Loucy (cell line): ENCODE data around the gene NUMB.

ENCODE experiments used
- H2AFZ ChIP-seq: fragments of 200-600 bp; sonication (generic); 2 replicates; pipeline ENCODE4 v1.6.0; 2016; ENCODE audit warnings: antibody characterized with exemption, mild to moderate bottlenecking, low read length, moderate library complexity
- H3F3A ChIP-seq: fragments of 200-600 bp; 2 replicates; pipeline ENCODE4 v1.6.0; 2016; ENCODE audit warnings: antibody characterized with exemption, low read depth, mild to moderate bottlenecking
- H3K27me3 ChIP-seq: fragments of 200-600 bp; sonication (generic); 2 replicates; pipeline ENCODE4 v1.6.1; 2014; ENCODE audit warnings: low read length, mild to moderate bottlenecking; ENCODE audit not compliant: insufficient read depth, poor library complexity, severe bottlenecking
- H3K36me3 ChIP-seq: fragments of 200-600 bp; sonication (generic); 2 replicates; pipeline ENCODE4 v1.6.1; 2016; ENCODE audit warnings: low read length; ENCODE audit not compliant: insufficient read depth
- H3K4me1 ChIP-seq: fragments of 200-600 bp; sonication (generic); 2 replicates; pipeline ENCODE4 v1.5.1; 2014; ENCODE audit warnings: low read length, mild to moderate bottlenecking; ENCODE audit not compliant: insufficient read depth, poor library complexity, severe bottlenecking
- H3K4me2 ChIP-seq: fragments of 200-600 bp; sonication (generic); 2 replicates; pipeline ENCODE4 v1.6.0; 2014; ENCODE audit warnings: antibody characterized with exemption, low read length, low read depth, mild to moderate bottlenecking; ENCODE audit not compliant: poor library complexity, severe bottlenecking
- H3K4me3 ChIP-seq: fragments of 200-600 bp; sonication (generic); 2 replicates; pipeline ENCODE4 v1.5.1; 2014; ENCODE audit warnings: low read length, mild to moderate bottlenecking, mixed read lengths; ENCODE audit not compliant: poor library complexity, severe bottlenecking
- H3K79me2 ChIP-seq: fragments of 200-600 bp; sonication (generic); 2 replicates; pipeline ENCODE4 v1.6.1; 2014; ENCODE audit warnings: low read length; ENCODE audit not compliant: insufficient read depth
- H3K9ac ChIP-seq: fragments of 200-600 bp; sonication (generic); 2 replicates; pipeline ENCODE4 v1.6.0; 2014; ENCODE audit warnings: mild to moderate bottlenecking, low read depth, low read length, moderate library complexity; ENCODE audit not compliant: poor library complexity, severe bottlenecking
- H3K9me2 ChIP-seq: fragments of 200-600 bp; sonication (generic); replicated peaks from 2 replicates; pipeline ENCODE4 v1.6.1; 2016; ENCODE audit warnings: low read depth, low read length, mixed read lengths
- H3K9me3 ChIP-seq: fragments of 200-600 bp; sonication (generic); 2 replicates; pipeline ENCODE4 v1.6.1; 2014; ENCODE audit warnings: mild to moderate bottlenecking, antibody characterized with exemption, low read length, low read depth; ENCODE audit not compliant: insufficient read depth
- H4K20me1 ChIP-seq: fragments of 200-600 bp; sonication (generic); 2 replicates; pipeline ENCODE4 v1.6.0; 2014; ENCODE audit warnings: antibody characterized with exemption, low read length, mild to moderate bottlenecking; ENCODE audit not compliant: insufficient read depth, poor library complexity, severe bottlenecking
- EZH2phosphoT487 ChIP-seq: fragments of 200-600 bp; IDR thresholded peaks from 2 replicates; pipeline ENCODE4 v1.6.1; 2018; ENCODE audit warnings: antibody characterized with exemption, mild to moderate bottlenecking, moderate library complexity, borderline replicate concordance
- TF ChIP-seq, protein P1 (sequence below): fragments of 200-600 bp; sonication (generic); conservative IDR thresholded peaks from 2 replicates; pipeline ENCODE4 v1.5.1; 2014; ENCODE audit warnings: mild to moderate bottlenecking, antibody characterized with exemption, low read length

NUMB gene

GRCh38 chr14:73249108-73249507, 209.2 kb downstream of the NUMB start:
- no peak for TF ChIP-seq EZH2phosphoT487
- TF ChIP-seq, protein P1, sequence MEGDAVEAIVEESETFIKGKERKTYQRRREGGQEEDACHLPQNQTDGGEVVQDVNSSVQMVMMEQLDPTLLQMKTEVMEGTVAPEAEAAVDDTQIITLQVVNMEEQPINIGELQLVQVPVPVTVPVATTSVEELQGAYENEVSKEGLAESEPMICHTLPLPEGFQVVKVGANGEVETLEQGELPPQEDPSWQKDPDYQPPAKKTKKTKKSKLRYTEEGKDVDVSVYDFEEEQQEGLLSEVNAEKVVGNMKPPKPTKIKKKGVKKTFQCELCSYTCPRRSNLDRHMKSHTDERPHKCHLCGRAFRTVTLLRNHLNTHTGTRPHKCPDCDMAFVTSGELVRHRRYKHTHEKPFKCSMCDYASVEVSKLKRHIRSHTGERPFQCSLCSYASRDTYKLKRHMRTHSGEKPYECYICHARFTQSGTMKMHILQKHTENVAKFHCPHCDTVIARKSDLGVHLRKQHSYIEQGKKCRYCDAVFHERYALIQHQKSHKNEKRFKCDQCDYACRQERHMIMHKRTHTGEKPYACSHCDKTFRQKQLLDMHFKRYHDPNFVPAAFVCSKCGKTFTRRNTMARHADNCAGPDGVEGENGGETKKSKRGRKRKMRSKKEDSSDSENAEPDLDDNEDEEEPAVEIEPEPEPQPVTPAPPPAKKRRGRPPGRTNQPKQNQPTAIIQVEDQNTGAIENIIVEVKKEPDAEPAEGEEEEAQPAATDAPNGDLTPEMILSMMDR: no peak
- Histone ChIP-seq H3K9ac (no peak overlapping the region), H3F3A (no peaks in the 10 kb centered on the region), H3K36me3 (no peaks in the 10 kb centered on the region), H3K79me2 (no peaks in the 10 kb centered on the region), H3K4me1 (peaks cover 18% of the 10 kb centered on the region), H3K4me3 (no peak overlapping the region), H3K27me3 (no peaks in the 10 kb centered on the region), H4K20me1 (no peaks in the 10 kb centered on the region), H3K9me3 (no peaks in the 10 kb centered on the region), H2AFZ (no peak overlapping the region), H3K4me2 (no peak overlapping the region), H3K9me2 (no peaks in the 10 kb centered on the region)

DNA sequence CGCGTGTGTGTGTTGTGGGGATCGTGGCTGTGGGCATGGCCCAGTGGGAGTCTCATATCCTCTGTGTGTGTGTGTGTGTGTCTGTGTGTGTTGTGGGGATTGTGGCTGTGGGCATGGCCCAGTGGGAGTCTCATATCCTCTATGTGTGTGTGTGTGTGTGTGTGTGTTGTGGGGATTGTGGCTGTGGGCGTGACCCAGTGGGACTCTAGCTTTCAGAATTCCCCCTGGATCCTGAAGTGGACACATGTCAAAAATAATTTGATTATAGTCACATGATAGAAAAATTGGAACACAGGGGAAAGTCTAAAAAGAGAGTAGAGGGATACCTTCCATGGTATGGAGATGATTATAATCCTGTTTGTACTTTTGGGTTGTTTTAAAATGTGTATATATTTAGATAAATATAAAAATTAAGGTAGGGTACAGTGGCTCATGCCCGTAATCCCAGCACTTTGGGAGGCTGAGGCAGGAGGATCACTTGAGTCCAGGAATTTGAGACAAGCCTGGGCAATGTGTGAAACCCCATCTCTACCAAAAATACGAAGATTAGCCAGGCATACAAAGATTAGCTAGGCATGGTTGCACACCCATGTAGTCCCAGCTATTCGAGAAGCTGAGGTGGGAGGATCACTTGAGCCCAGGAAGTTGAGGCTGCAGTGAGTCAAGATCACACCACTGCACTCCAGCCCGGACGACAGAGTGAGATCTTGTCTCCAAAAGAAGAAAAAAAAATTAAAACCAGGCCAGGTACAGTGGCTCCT, 210.1 kb downstream of the NUMB start:
- TF ChIP-seq EZH2phosphoT487: no peak
- TF ChIP-seq, protein P1: no peak
- Histone ChIP-seq H3K9me3 (no peaks in the 10 kb centered on the region), H2AFZ (peak overlapping the region; percentile 63; the same call in 1 of the 2 replicates), H3K4me1 (peaks cover 24% of the 10 kb centered on the region), H4K20me1 (no peaks in the 10 kb centered on the region), H3K36me3 (no peaks in the 10 kb centered on the region), H3K79me2 (no peaks in the 10 kb centered on the region), H3F3A (no peaks in the 10 kb centered on the region), H3K9ac (no peak overlapping the region), H3K27me3 (no peaks in the 10 kb centered on the region), H3K9me2 (no peaks in the 10 kb centered on the region), H3K4me3 (no peak overlapping the region), H3K4me2 (peak overlapping the region; percentile 23)

DNA sequence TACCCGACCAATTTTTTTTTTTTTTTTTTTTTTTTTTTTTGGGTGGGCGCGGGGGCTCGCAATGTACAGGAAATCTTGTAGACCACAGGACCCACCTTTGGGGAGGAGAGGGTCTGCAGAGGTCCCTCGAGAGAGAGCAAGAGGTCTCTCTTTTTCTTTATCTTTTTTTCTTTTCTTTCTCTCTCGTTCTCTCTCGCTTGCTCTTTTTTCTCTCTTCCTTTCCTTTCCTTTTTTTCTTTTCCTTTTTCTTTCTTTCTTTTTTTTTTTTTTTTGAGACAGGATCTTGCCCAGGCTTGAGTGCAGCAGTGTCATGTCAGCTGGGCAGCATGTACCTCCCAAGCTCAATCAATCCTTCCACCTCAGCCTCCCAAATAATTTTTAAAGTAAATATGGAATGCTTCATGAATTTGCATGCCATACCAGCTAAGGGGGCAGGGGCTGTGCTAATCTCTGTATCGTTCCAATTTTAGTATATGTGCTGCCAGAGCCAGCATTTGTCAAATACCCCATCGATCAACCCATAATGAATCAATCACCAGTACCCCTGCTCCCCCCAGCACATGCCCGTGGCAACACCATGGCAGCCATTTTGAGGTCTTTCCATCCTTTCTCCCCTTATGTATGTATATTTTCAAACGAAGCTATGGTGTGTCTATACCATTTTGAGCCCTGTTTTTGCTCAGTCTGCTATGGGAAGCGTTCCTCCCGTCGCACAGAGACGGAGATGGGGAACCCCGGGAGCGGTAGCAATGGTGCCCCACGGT, 211.8 kb downstream of the NUMB start:
- H4K20me1 ChIP-seq: no peaks in the 10 kb centered on the region
- H3K36me3 ChIP-seq: no peaks in the 10 kb centered on the region
- peak overlapping the region; percentile 63 for H3K9ac ChIP-seq
- H3K4me3 ChIP-seq: peak overlapping the region; percentile 73
- no peaks in the 10 kb centered on the region for H3K9me3 ChIP-seq
- no peak for TF ChIP-seq EZH2phosphoT487
- TF ChIP-seq, protein P1: no peak
- H3K4me2 ChIP-seq: peak overlapping the region; percentile 76
- peak overlapping the region; percentile 92 for H2AFZ ChIP-seq
- no peaks in the 10 kb centered on the region for H3K27me3 ChIP-seq
- no peaks in the 10 kb centered on the region for H3K79me2 ChIP-seq
- H3F3A ChIP-seq: 0 out of 2 replicates have a peak, but pooled peaks cover 3% of the 10 kb centered on the region
- peaks cover 36% of the 10 kb centered on the region for H3K4me1 ChIP-seq
- H3K9me2 ChIP-seq: no peaks in the 10 kb centered on the region
